GM12873 (cell line): ENCODE results near the gene KY.

Experiments used
- TF ChIP-seq, protein P1 (sequence below): IDR thresholded peaks from 2 replicates; pipeline ENCODE4 v1.5.1; 2012; ENCODE audit warnings: low read depth, mild to moderate bottlenecking, moderate library complexity, low read length, control low read depth; ENCODE audit not compliant: insufficient read depth; ENCODE audit errors: missing control alignments

The KY gene

DNA sequence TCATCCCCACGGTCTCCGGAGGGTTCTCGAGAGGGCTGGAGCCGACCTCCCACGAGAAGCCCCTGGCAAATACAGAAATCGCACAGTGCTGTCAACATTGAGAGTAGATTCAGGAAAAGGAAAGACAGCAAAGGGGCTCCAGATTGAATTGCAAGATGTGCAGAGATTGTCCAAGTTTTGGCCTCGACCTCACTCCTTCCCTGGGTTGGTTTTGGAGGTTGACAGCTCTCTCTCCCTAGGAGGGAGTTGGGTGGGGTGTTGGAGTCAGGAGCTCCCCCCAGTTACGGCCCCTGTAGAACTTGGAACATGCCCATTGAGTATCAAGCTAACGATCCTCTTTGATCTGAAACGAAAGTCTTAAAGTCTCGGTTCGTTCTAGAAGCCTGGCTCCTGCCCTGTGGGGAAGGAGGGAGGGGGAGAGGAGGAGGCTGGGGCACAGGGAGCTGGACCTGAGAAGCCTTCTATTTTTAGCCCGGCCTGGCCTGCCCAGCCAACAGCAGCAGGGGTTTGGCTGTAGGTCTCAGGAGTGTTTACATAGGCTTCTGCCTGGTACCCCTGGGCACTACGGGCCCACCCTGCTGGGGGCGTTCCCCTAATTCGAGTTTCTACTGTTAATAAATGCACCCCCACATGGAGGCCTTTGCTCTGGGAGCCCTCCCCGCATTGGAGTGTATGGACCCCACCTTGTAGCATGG is 672 bp upstream of the KY start:
- TF ChIP-seq, protein P1, sequence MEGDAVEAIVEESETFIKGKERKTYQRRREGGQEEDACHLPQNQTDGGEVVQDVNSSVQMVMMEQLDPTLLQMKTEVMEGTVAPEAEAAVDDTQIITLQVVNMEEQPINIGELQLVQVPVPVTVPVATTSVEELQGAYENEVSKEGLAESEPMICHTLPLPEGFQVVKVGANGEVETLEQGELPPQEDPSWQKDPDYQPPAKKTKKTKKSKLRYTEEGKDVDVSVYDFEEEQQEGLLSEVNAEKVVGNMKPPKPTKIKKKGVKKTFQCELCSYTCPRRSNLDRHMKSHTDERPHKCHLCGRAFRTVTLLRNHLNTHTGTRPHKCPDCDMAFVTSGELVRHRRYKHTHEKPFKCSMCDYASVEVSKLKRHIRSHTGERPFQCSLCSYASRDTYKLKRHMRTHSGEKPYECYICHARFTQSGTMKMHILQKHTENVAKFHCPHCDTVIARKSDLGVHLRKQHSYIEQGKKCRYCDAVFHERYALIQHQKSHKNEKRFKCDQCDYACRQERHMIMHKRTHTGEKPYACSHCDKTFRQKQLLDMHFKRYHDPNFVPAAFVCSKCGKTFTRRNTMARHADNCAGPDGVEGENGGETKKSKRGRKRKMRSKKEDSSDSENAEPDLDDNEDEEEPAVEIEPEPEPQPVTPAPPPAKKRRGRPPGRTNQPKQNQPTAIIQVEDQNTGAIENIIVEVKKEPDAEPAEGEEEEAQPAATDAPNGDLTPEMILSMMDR, result no peak

DNA sequence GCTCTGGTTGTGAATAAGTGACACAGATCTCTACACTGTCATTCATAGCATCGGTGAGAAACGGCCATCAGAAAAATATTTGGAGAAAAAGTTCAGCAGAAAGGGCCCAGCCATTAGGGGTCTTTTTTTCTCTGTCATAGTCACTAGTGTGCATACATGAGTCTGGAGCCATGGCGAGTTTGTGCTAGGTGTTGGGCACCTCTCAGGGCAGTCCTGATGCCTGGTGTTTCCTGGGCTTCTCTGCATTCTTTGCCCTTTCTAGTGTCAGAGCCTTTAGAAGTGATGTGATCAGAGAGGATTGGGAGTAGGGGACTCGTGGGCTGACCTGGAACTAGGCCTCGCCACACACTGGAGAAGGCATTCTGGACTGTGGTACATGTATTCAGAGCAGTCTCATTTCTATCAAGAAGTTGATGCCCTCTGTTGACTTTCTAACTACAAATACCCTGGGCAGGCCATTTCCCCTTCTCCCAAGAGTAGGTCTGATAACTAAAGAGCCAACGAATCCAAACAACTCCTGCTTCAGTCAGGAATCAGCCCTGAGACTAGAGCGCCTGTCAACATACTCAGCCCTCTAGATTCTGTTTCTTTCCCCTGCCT is 1.6 kb downstream of the KY start:
- TF ChIP-seq, protein P1, result no peak

DNA sequence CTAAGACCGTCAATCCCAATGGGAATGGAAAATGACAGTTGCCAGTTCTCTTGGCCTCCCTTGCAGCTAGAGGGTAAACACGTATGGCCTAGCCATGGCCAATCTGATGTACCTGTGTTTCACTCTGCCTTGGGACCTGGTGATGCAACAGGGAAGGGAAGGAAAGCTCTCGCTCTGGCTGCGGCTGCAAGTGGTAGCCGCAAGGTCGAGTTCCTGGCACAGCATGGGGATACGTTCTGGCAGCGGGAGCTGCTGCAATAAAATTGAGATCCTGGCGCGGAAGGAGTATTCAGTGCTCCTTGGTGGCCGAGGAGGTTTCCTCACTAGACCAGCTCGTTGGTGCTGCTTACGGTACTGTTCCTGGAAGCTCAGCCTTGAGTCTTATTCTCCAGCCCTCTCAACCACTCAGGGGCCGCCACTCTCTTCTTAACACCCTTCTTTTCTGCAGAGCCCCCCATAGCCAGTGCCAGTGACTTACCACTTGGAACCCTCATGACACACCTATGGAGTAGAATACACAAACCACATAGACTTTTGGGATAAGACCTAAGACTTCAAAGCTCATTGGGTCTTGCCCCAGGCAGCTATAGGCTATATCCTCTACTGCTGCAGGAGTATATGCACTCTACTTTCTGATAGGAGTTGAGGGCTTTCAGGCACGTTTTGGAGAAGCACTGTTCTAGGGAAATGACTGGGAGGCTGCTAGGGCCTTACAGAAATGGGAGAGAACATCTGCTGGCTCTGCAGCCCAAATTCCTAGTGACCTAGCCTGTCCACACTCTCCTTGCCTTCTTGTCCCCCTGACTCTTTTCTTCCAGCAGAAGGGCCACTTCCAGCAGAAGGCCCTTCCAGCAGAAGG is 2.7 kb downstream of the KY start:
- TF ChIP-seq, protein P1, result no peak

DNA sequence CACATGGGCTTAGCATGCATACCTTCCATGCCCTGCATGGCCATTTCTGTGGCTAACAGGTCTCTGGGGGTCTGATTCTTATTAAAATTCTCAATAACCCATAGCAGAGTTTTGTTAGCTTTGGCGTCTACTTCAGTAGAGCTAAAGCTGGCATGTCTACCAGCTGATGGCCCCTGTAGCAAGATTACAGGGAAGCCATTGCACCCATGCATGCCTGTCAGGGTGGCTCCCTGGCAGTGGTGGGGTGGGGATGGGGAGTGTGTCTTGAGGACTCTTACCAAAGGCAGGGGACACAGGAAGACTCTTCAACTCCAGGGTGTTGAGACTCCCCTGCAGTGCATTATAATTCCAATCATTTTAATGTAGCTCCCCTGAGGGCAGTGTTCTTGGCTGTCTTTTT is 4.7 kb downstream of the KY start:
- TF ChIP-seq, protein P1, result no peak

DNA sequence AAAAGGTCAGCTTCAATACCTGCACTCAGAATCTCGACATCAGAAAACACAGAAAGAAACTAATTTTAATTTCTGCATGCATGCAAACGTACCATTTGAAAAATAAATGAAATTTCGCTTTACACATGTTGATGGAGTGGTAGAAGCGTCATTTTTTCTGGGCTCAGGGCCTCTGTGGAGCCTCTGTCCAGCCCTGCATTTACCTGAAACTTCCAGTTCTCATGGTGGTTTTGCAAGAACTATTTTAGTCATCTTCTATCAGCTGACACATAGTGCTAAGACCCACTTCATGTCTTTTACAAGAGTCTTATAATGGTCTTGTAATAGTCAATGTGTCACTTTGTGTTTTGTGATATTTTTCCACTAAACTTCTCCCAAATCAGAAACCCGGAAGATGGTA is 5.3 kb downstream of the KY start:
- TF ChIP-seq, protein P1, result no peak

DNA sequence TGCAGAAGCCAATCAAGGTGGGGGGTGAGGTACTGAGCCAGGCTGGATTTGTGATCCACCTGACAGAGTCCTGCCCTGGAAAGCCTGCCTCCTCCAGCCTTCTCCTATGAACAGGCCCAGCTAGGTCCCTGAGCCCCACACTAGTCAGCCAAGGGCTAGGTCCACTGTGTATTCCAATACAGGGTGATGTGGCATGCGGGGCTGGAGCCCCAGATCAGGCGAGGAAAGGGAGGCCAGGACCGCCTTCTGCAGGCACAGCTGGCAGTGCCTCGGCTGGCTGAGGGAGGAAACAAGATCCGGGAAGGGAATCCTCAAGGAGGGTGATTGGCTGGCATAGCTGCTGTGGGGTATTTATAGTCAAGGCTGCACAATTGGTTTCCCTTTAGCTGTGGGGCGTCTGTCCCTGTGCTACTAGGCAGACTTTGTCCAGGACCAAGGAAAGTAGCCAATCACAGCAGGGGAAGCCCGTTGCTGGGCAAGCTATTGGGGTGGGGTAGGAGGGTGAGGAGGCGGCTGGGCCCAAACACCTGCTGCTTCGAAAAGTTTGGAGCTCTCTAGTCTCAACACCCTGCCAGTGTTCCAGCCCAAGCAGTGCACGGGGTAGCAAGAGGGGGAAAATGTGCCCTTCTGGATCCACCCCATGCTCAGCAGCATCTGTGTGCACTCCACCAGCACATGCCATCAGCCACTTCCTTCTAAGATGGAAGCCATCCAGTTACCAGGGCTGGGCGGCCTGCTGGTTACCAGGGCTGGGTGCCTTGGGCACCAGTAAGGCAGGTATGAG is 5.9 kb downstream of the KY start:
- TF ChIP-seq, protein P1, result no peak

DNA sequence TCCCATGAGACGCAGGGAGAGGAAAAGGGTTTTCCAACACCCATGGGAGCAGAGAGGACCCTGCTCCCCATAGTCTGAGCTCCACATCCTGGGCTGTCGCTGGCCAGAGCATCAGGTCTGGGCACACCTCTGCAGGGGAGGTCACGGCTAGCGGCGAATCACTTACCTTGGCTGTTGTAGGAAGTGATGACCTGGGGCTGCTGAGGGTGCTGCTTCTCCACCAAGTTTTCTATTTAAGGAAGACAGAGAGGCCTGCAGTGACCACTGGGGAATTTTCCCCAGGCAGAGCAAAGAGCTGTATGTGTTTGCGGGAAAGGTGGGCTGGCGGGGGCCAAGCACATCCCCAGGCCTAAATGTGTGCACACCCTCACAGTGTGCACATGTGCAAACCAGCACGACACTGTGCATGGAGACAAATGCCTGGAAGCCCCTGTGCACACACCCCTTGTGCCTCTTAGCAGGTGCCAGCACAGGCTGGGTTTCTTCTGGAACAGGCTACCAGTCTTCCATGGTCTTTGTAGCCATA is 7.6 kb downstream of the KY start:
- TF ChIP-seq, protein P1, result no peak
